ENCODE data around the gene PUSL1. TPM values are rescaled to one million over a fixed set of nuclear protein-coding genes. Genes with fewer than 3 reads are reported as not detected.

The PUSL1 gene
- total and polyA plus RNA-seq, 2 donors (not counting 1 experiment from before 2014, with no cell fraction given): 15.7 to 25.8 TPM

DNA sequence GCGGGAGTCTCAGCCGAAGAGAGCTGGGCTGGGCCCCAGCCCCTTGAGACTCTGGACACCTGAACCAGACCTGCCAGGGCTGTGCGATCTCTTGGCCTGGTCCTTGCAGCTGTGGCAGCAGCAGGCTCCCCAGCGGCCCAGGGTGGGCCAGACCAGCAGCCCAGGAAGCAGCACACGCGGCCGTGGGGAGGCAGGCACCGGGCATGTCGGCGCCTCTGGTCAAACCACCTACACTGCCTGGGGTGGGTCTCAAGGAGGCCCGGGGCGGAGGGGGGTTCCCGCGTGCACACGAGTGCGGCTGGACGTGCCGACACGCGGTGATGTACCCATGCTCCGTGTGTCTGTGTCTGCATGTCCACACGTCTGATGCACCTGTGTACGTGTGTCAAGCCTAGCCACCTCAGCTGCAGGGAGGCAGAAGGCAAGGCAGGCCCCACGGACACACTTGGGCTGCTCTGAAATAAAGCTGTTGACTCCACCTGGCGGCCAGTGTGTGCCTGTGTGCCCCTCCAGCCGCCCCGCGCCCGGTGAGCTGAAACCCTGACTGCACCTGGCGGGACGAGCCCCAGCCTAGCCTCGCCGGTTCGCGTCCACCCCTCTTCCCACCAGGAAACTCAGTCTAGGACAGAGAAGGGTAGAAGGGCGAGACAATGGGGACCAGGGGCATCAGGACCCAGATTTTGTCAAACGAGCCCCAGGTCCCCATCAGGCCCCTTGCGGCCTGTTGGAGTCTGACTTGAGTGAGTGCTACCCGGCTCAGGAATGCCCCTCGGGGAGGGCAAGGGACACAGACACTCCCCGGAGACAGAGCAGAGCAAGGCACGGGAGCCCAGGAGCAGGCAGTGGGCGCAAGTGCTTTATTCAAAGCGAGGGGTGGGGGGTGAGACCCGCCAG lies 16.6 kb upstream of the PUSL1 start:
- 54% methylated on average over 45 of the region's 45 CpGs for WGBS (ENCODE audit: insufficient coverage)
- intact Hi-C loops (cut with micrococcal nuclease): loop anchor here (2.0 kb wide), 3 partner anchors 169 to 307 kb away; no protein-coding TSS in a partner anchor
- no peak for TF ChIP-seq EZH2 (IDR thresholded peaks at IDR 0.05; ENCODE audit: borderline replicate concordance, insufficient read depth, low read depth, low read length, poor library complexity, severe bottlenecking)
- TF ChIP-seq, protein P1, sequence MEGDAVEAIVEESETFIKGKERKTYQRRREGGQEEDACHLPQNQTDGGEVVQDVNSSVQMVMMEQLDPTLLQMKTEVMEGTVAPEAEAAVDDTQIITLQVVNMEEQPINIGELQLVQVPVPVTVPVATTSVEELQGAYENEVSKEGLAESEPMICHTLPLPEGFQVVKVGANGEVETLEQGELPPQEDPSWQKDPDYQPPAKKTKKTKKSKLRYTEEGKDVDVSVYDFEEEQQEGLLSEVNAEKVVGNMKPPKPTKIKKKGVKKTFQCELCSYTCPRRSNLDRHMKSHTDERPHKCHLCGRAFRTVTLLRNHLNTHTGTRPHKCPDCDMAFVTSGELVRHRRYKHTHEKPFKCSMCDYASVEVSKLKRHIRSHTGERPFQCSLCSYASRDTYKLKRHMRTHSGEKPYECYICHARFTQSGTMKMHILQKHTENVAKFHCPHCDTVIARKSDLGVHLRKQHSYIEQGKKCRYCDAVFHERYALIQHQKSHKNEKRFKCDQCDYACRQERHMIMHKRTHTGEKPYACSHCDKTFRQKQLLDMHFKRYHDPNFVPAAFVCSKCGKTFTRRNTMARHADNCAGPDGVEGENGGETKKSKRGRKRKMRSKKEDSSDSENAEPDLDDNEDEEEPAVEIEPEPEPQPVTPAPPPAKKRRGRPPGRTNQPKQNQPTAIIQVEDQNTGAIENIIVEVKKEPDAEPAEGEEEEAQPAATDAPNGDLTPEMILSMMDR (IDR thresholded peaks at IDR 0.05): peak; percentile 74
- Histone ChIP-seq H3K36me3 (replicated peaks in 1 of 2; ENCODE audit: control extremely low read depth in 1 of 2, control insufficient read depth in 1 of 2, extremely low read depth in 1 of 2, insufficient read depth in 2 of 2, low read length in 1 of 2) (no peaks in the 10 kb centered on the region), H3K9me3 (ENCODE audit: control extremely low read depth in 1 of 3, control insufficient read depth in 2 of 3, insufficient read depth in 1 of 3, low read length in 2 of 3) (no peaks in the 10 kb centered on the region), H3K4me3 (ENCODE audit: control extremely low read depth in 1 of 5, extremely low read depth in 1 of 5, insufficient read depth in 1 of 5, low read depth in 2 of 5, low read length in 4 of 5) (no peak overlapping the region), H2AFZ (ENCODE audit: insufficient read depth, low read depth, low read length, poor library complexity, severe bottlenecking) (no peak overlapping the region), H4K20me1 (ENCODE audit: control insufficient read depth, insufficient read depth, low read length, poor library complexity, severe bottlenecking) (no peaks in the 10 kb centered on the region), H3K4me1 (ENCODE audit: control insufficient read depth in 2 of 2, insufficient read depth in 2 of 2, low read length in 2 of 2) (peaks cover 0 to 16% of the 10 kb centered on the region in 2 donors), H3K4me2 (replicated peaks; ENCODE audit: low read depth, low read length, poor library complexity, severe bottlenecking) (peak overlapping the region; percentile 20), H3K79me2 (ENCODE audit: control insufficient read depth, insufficient read depth, low read length) (no peaks in the 10 kb centered on the region), H3K27ac (ENCODE audit: low read length in 2 of 2) (no peak overlapping the region), H3K9ac (ENCODE audit: low read length) (no peak overlapping the region), H3K27me3 (replicated peaks in 1 of 4; ENCODE audit: control extremely low read depth in 1 of 4, control insufficient read depth in 3 of 4, insufficient read depth in 4 of 4, low read length in 3 of 4) (no peaks in the 10 kb centered on the region)
- Mint-ChIP-seq H3K4me1 (peaks cover 11% of the 10 kb centered on the region), H3K9me3 (ENCODE audit: insufficient read depth) (no peaks in the 10 kb centered on the region), H3K27ac (peak overlapping the region; percentile 50), H3K4me3 (no peak overlapping the region), H3K27me3 (no peaks in the 10 kb centered on the region)
- ChIA-PET POLR2A (interaction anchor here (0.5 to 1.9 kb wide), 5 partner anchors 11 to 1257 kb away, joined by 3 to 8 read pairs (median 3); no protein-coding TSS in a partner anchor), CTCF (interaction anchor here (0.6 to 4.3 kb wide), 28 partner anchors 9 to 311 kb away, joined by 3 to 118 read pairs (median 5); partner anchors contain the start of genes AGRN, PERM1 and UBE2J2)
- ATAC-seq (ENCODE audit: low read depth): peak; percentile 84
- DNase-seq: peak; percentile 87

DNA sequence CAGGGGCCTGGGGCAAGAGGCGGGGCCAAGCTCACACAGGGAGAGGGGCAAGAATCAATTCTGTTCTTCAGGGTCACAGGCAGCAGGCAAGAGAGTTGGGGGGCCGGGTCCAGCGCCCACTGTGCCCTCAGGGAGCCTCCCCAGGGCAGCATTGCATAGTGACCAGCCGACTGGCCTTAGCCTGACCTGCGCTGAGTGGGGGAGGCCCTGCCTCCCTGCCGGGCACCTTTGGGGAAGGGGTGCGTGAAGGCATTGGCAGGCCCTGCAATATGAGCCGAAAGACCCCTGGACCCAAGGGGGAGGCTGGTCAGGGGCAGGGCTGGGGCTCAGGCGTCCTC lies 16.0 kb upstream of the PUSL1 start:
- ChIA-PET POLR2A (interaction anchor here (0.6 to 1.9 kb wide), 4 partner anchors 11 to 1256 kb away, joined by 3 to 8 read pairs (median 3); no protein-coding TSS in a partner anchor), CTCF (interaction anchor here (0.6 to 4.3 kb wide), 27 partner anchors 8 to 311 kb away, joined by 3 to 118 read pairs (median 5); partner anchors contain the start of genes AGRN, PERM1 and UBE2J2)
- no peak overlapping the region for H3K4me3 Mint-ChIP-seq
- Histone ChIP-seq H3K36me3 (replicated peaks in 1 of 2; ENCODE audit: control extremely low read depth in 1 of 2, control insufficient read depth in 1 of 2, extremely low read depth in 1 of 2, insufficient read depth in 2 of 2, low read length in 1 of 2) (no peaks in the 10 kb centered on the region), H2AFZ (ENCODE audit: insufficient read depth, low read depth, low read length, poor library complexity, severe bottlenecking) (no peak overlapping the region), H3K4me1 (ENCODE audit: control insufficient read depth in 2 of 2, insufficient read depth in 2 of 2, low read length in 2 of 2) (peaks cover 0 to 16% of the 10 kb centered on the region in 2 donors), H3K9me3 (ENCODE audit: control extremely low read depth in 1 of 3, control insufficient read depth in 2 of 3, insufficient read depth in 1 of 3, low read length in 2 of 3) (no peaks in the 10 kb centered on the region), H3K4me2 (replicated peaks; ENCODE audit: low read depth, low read length, poor library complexity, severe bottlenecking) (no peak overlapping the region), H3K27me3 (replicated peaks in 1 of 4; ENCODE audit: control extremely low read depth in 1 of 4, control insufficient read depth in 3 of 4, insufficient read depth in 4 of 4, low read length in 3 of 4) (no peaks in the 10 kb centered on the region), H4K20me1 (ENCODE audit: control insufficient read depth, insufficient read depth, low read length, poor library complexity, severe bottlenecking) (no peaks in the 10 kb centered on the region), H3K4me3 (ENCODE audit: control extremely low read depth in 1 of 5, extremely low read depth in 1 of 5, insufficient read depth in 1 of 5, low read depth in 2 of 5, low read length in 4 of 5) (no peak overlapping the region), H3K27ac (ENCODE audit: low read length in 2 of 2) (no peak overlapping the region), H3K79me2 (ENCODE audit: control insufficient read depth, insufficient read depth, low read length) (no peaks in the 10 kb centered on the region), H3K9ac (ENCODE audit: low read length) (no peak overlapping the region)
- peaks cover 11% of the 10 kb centered on the region for H3K4me1 Mint-ChIP-seq
- TF ChIP-seq, protein P1 (IDR thresholded peaks at IDR 0.05): no peak
- TF ChIP-seq EZH2 (IDR thresholded peaks at IDR 0.05; ENCODE audit: borderline replicate concordance, insufficient read depth, low read depth, low read length, poor library complexity, severe bottlenecking): no peak
- H3K27me3 Mint-ChIP-seq: no peaks in the 10 kb centered on the region
- H3K9me3 Mint-ChIP-seq (ENCODE audit: insufficient read depth): no peaks in the 10 kb centered on the region
- H3K27ac Mint-ChIP-seq: no peak overlapping the region
- no peak for ATAC-seq (ENCODE audit: low read depth)
- 90% methylated on average over 9 of the region's 9 CpGs for WGBS (ENCODE audit: insufficient coverage)
- intact Hi-C loops (cut with micrococcal nuclease): loop anchor here (2.0 kb wide), 2 partner anchors 170 to 260 kb away; no protein-coding TSS in a partner anchor
- no peak for DNase-seq

Measured in B cell (primary cell).